Esophagus squamous epithelium (tissue), 5 donors: ENCODE measurements around the gene CLIC4. TPM values are rescaled to one million over a fixed set of nuclear protein-coding genes. Genes with fewer than 3 reads are reported as not detected.

ENCODE experiments used
- DNase-seq: peaks from one replicate; lab custom pipeline; 2025; lab: John Stamatoyannopoulos, UW
- H3K27ac ChIP-seq, 4 donors: fragments of 200-600 bp; sonication (generic); one replicate each; pipeline ENCODE4 v1.5.1; 2016 to 2019; ENCODE audit warnings: mild to moderate bottlenecking in 1 of 4
- H3K27me3 ChIP-seq, 4 donors: fragments of 200-600 bp; sonication (generic); 1 replicate in 3 of 4; 2 replicates in 1 of 4; pipeline versions ENCODE4 v1.5.1 to v1.6.0; 2017 to 2021; ENCODE audit warnings: antibody characterized with exemption in 1 of 4
- H3K36me3 ChIP-seq, 3 donors: fragments of 200-600 bp; sonication (generic); one replicate each; pipeline ENCODE4 v1.5.1; 2016 to 2019
- H3K4me1 ChIP-seq, 3 donors: fragments of 200-600 bp; sonication (generic); one replicate each; pipeline ENCODE4 v1.5.1; 2017 to 2019
- H3K4me3 ChIP-seq, 4 donors: fragments of 200-600 bp; sonication (generic); 1 replicate in 3 of 4; 2 replicates in 1 of 4; pipeline ENCODE4 v1.5.1; 2016 to 2019; ENCODE audit warnings: mild to moderate bottlenecking in 2 of 4, moderate library complexity in 1 of 4
- H3K9me3 ChIP-seq, 3 donors: fragments of 200-600 bp; sonication (generic); one replicate each; pipeline ENCODE4 v1.5.1; 2016 to 2019
- CTCF ChIP-seq, 6 experiments: fragments of 450-650 bp in 4 of 6; fragments of 200-600 bp in 2 of 6; sonication (generic) in 2 of 6; IDR thresholded peaks; one replicate each; pipeline ENCODE4 v1.5.1; 2016 to 2019; ENCODE audit warnings: antibody characterized with exemption in 6 of 6, mild to moderate bottlenecking in 4 of 6, moderate library complexity in 4 of 6
- POLR2A ChIP-seq, 4 donors: fragments of 450-650 bp; IDR thresholded peaks; one replicate each; pipeline ENCODE4 v1.6.1; 2017; ENCODE audit warnings: antibody characterized with exemption in 4 of 4, mild to moderate bottlenecking in 4 of 4, moderate library complexity in 3 of 4
- WGBS, 2 donors: methylation state at CpG; one replicate each; pipeline ENCODE4 v1.1.5; 2018; 5-methylcytosine and 5-hydroxymethylcytosine counted together
- intact Hi-C: fragments of 100-400 bp; cut with DNase I; formaldehyde crosslinking; loops from one replicate; pipeline ENCODE4 v1.15.0; 2022
- total RNA-seq, 4 donors: library from RNA; depleted of rRNA; stranded (reverse); fragments of >200 nt; gene quantifications; one replicate each; pipeline ENCODE4 v1.1.0, GENCODE V29; 2016
- donor health status: DM: yes; HTN: yes; CAD: no.

The CLIC4 gene
- total RNA-seq, 4 donors from 2014 or later, result 22.3 to 204 (median 69.0) TPM

- Histone ChIP-seq H3K27ac (no peak overlapping the region), H3K9me3 (no peaks in the 10 kb centered on the region)
- intact Hi-C loops, result no loop called here
These were observed 132.8 kb downstream of the CLIC4 start for GRCh38 chr1:24878045-24878444.

GRCh38 chr1:24878775-24879742, 133.8 kb downstream of the CLIC4 start:
- Histone ChIP-seq H3K4me3 (no peak overlapping the region), H3K9me3 (no peaks in the 10 kb centered on the region), H3K36me3 (no peaks in the 10 kb centered on the region), H3K27me3 (peaks cover 0 to 56% (median 0%) of the 10 kb centered on the region in 4 donors), H3K27ac (no peak overlapping the region), H3K4me1 (no peaks in the 10 kb centered on the region)
- intact Hi-C loops, result no loop called here
- 75 to 77% methylated on average over 7 of the region's 7 CpGs for WGBS, 2 donors
- no peak for TF ChIP-seq CTCF (IDR thresholded peaks at IDR 0.05)
- TF ChIP-seq POLR2A (IDR thresholded peaks at IDR 0.05), result no peak
- DNase-seq, result no peak

More at GRCh38 chr1:24878045-24878444, 132.8 kb downstream of the CLIC4 start:
- 65 to 85% methylated on average over 6 of the region's 6 CpGs for whole genome bisulfite sequencing, 2 donors
- no peak overlapping the region for H3K4me3 ChIP-seq
- no peaks in the 10 kb centered on the region for H3K36me3 ChIP-seq
- no peak for DNase-seq
- peaks cover 0 to 54% (median 0%) of the 10 kb centered on the region in 4 donors for H3K27me3 ChIP-seq
- TF ChIP-seq POLR2A (IDR thresholded peaks at IDR 0.05), result no peak
- no peak for TF ChIP-seq CTCF (IDR thresholded peaks at IDR 0.05)
- H3K4me1 ChIP-seq, result no peaks in the 10 kb centered on the region

- intact Hi-C loops, result no loop called here
- 4 to 31% methylated on average over 1 of the region's 1 CpG for WGBS, 2 donors
These were observed 135.8 kb downstream of the CLIC4 start for GRCh38 chr1:24881034-24881433.

GRCh38 chr1:24884751-24885150, 139.5 kb downstream of the CLIC4 start:
- H3K36me3 ChIP-seq, result no peaks in the 10 kb centered on the region
- intact Hi-C loops, result no loop called here
- no peaks in the 10 kb centered on the region for H3K9me3 ChIP-seq
- TF ChIP-seq CTCF (IDR thresholded peaks at IDR 0.05), result no peak
- H3K27ac ChIP-seq, result no peak overlapping the region
- H3K4me3 ChIP-seq, result no peak overlapping the region
- no peaks in the 10 kb centered on the region for H3K4me1 ChIP-seq
- peaks cover 0 to 23% (median 0%) of the 10 kb centered on the region in 4 donors for H3K27me3 ChIP-seq
- DNase-seq, result no peak

More at GRCh38 chr1:24881034-24881433, 135.8 kb downstream of the CLIC4 start:
- no peaks in the 10 kb centered on the region for H3K4me1 ChIP-seq
- peaks cover 0 to 43% (median 0%) of the 10 kb centered on the region in 4 donors for H3K27me3 ChIP-seq
- no peaks in the 10 kb centered on the region for H3K9me3 ChIP-seq
- TF ChIP-seq POLR2A (IDR thresholded peaks at IDR 0.05), result no peak
- no peak for TF ChIP-seq CTCF (IDR thresholded peaks at IDR 0.05)
- no peaks in the 10 kb centered on the region for H3K36me3 ChIP-seq
- no peak overlapping the region for H3K4me3 ChIP-seq
- no peak for DNase-seq
- no peak overlapping the region for H3K27ac ChIP-seq

- WGBS, 2 donors, result 89 to 100% methylated on average over 1 of the region's 1 CpG
- intact Hi-C loops, result no loop called here
- H3K27me3 ChIP-seq, result peaks cover 0 to 21% (median 0%) of the 10 kb centered on the region in 4 donors
- TF ChIP-seq CTCF (IDR thresholded peaks at IDR 0.05) (no peak), POLR2A (IDR thresholded peaks at IDR 0.05) (no peak)
- no peak overlapping the region for H3K4me3 ChIP-seq
- no peak for DNase-seq
- no peaks in the 10 kb centered on the region for H3K9me3 ChIP-seq
- H3K27ac ChIP-seq, result no peak overlapping the region
- no peaks in the 10 kb centered on the region for H3K36me3 ChIP-seq
- H3K4me1 ChIP-seq, result no peaks in the 10 kb centered on the region
These were observed 141.0 kb downstream of the CLIC4 start for GRCh38 chr1:24886241-24886640.
